ENCODE results near the gene MCIDAS. TPM values are rescaled to one million over a fixed set of nuclear protein-coding genes. Genes with fewer than 3 reads are reported as not detected.

MCIDAS gene
- total RNA-seq, 2 donors from 2014 or later = not detected

GRCh38 chr5:55172937-55173686, 54.0 kb downstream of the MCIDAS start, which contains the start of gene CDC20B:
TSS of gene CDC20B (minus strand) at chr5:55173177. CDS start at chr5:55173000, 177 bp downstream.
- DNase-seq (ENCODE audit: low spot score) = peak; percentile 90

DNA sequence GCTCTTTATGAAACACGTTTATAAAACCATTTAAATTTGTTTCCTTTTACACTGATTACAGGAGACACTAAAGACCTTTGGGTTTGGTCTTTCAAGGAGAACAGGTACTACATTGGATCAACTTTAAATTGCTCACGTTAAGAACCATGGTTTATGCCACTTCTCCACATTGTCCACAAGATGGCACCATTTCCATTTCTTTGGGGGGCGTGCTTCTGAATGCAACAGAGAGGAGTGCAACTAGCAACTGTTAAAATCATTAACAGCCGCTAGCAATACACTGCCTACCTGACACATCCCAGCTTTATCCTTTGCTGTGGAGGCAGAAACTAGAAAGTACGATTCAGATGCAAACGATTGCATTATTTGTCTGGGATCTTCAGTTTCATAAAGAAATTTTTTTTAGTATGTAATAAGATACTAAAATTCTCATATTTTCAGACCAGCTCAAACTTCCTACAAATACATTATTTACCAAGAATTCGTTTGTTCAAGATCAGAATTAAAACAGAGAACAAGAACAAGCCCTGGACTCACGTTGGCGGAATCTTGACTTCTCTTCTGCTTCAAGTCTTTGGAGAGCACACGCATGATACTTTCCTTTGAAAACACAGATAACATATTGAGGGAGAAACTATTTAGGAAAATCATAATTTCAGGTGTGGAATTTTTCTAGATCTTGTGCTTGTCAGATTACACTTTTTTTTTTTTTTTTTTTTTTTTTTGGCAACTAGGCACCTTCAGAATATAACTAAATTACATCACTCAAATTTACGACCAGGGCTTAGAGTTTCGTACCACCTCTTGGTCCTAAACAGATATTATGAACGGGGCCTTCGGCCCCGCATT, 54.8 kb downstream of the MCIDAS start:
- no peak for DNase-seq (ENCODE audit: low spot score)
- intact Hi-C loops (cut with DNase I) = no loop called here

More at GRCh38 chr5:55172937-55173686, 54.0 kb downstream of the MCIDAS start, which contains the start of gene CDC20B:
- intact Hi-C loops (cut with DNase I) = no loop called here

DNA sequence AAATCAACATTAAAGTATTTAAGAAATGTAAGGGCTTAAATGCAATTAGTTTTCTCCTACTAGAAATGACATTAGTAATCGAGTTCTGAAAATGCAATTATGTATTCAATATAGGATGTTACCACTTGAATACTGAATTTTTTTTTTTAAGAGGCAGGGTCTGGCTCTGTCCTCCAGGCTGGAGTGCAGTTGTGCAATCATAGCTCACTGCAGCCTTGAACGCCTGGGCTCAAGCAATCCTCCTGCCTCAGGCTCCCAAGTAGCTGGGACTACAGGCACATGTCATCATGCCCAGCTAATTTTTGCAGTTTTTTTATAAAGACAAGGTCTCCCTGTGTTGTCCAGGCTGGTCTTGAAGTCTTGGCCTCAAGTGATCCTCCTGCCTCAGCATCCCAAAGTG, 55.6 kb downstream of the MCIDAS start:
- intact Hi-C loops (cut with DNase I) = no loop called here
- no peak for DNase-seq (ENCODE audit: low spot score)

Small RNA genes within 50 kb of the gene (microRNA-seq; reads per million reads assigned to microRNA genes)
- 4.2 to 10.7 reads per million in 2 donors for gene MIR449A (ENCODE audit: borderline microRNAs expressed in 2 of 2)
- gene MIR449B (ENCODE audit: borderline microRNAs expressed in 2 of 2) = 0 reads per million in 2 donors
- 0.32 to 0.78 reads per million in 2 donors for gene MIR449C (ENCODE audit: borderline microRNAs expressed in 2 of 2)

Other genes with a start within 250 kb of the MCIDAS start
- under 1 TPM in 1 of 2 donors, not detected in 1; 0.19 TPM for gene ESM1, start 241.7 kb downstream of the MCIDAS start, total RNA-seq
- gene GZMK, start 203.1 kb downstream of the MCIDAS start, total RNA-seq = 1 to 10 TPM in 1 of 2 donors, under 1 TPM in 1; 0.52 to 1.4 TPM
- gene GZMA, start 124.7 kb downstream of the MCIDAS start, total RNA-seq = 1 to 10 TPM; 1.6 to 1.7 TPM
- gene GPX8, start 67.1 kb downstream of the MCIDAS start, total RNA-seq = 10 to 100 TPM; 26.1 to 49.9 TPM
- gene CDC20B, start 54.1 kb downstream of the MCIDAS start, total RNA-seq = not detected
- gene CCNO, start 6.3 kb upstream of the MCIDAS start, total RNA-seq = under 1 TPM; 0.24 to 0.42 TPM
- 10 to 100 TPM; 23.1 to 34.0 TPM for gene DHX29, start 80.4 kb upstream of the MCIDAS start, total RNA-seq
- gene MTREX, start 80.7 kb upstream of the MCIDAS start, total RNA-seq = 10 to 100 TPM; 56.6 to 60.1 TPM